LNCAP (cell line): ENCODE data around the gene CLTA.

Experiments used
- TF ChIP-seq, protein P1 (sequence below): fragments of 450-650 bp; IDR thresholded peaks from 2 replicates; pipeline ENCODE4 v1.5.1; 2017; ENCODE audit warnings: mild to moderate bottlenecking

Gene CLTA

DNA sequence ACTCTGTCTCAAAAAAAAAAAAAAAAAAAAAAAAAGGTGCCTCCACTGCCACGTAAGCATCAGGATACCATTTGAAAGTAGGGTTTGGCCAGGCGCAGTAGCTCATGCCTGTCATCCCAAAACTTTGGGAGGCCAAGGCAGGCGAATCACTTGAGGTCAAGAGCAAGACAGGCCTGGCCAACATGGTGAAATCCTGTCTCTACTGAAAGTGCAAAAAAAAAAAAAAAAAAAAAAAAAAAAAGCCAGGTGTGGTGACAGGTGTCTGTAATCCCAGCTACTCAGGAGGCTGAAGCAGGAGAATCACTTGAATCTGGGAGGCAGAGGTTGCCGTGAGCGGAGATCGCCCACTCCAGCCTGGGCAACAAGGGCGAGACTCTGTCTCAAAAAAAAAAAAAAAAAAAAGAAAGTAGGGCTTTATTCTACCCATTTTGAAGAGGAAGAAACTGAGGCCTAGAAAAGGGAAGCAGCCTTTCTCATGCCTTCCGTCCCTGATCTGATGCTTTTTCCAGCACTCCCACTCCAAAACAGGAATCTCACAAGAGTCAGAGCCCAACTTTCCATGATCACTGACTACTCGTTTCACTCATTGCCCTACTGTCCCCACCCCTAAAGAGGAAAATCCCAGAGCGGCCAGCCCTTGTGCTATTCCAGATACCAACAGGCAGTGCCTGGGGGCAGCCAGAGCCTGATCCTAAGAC lies 37.8 kb upstream of the CLTA start:
- TF ChIP-seq, protein P1, sequence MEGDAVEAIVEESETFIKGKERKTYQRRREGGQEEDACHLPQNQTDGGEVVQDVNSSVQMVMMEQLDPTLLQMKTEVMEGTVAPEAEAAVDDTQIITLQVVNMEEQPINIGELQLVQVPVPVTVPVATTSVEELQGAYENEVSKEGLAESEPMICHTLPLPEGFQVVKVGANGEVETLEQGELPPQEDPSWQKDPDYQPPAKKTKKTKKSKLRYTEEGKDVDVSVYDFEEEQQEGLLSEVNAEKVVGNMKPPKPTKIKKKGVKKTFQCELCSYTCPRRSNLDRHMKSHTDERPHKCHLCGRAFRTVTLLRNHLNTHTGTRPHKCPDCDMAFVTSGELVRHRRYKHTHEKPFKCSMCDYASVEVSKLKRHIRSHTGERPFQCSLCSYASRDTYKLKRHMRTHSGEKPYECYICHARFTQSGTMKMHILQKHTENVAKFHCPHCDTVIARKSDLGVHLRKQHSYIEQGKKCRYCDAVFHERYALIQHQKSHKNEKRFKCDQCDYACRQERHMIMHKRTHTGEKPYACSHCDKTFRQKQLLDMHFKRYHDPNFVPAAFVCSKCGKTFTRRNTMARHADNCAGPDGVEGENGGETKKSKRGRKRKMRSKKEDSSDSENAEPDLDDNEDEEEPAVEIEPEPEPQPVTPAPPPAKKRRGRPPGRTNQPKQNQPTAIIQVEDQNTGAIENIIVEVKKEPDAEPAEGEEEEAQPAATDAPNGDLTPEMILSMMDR, result no peak

GRCh38 chr9:36153746-36154145 lies 37.0 kb upstream of the CLTA start:
- TF ChIP-seq, protein P1, result no peak

DNA sequence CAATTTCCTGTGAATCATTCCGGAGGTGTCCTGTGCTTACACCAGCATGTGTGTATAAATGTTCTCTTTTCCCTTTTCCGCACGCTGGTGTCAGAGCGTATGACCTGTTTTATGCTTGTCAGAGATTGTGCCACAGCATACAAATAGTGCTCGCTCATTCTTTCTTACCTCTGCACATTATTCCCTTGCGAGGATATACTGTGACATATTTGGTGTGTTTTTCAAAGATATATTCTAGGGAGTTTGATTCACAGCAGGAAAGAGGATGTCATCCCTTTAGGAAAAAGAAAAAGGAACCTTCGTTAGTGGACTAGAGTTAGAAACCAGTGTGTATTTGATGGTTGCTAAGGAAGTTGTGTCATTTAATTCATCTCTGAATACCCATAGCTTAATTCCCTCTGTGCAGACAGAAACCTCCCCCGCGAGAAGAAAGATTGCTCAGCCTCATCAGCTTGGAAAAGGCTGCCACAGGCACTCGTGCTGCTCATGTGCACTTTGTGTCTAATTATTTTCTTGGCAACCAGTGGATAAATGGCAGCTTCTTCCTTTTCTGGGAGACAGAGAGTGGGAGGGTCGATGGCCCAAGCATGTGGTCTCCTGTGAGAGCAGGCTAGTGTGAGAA lies 36.3 kb upstream of the CLTA start:
- TF ChIP-seq, protein P1, result no peak

DNA sequence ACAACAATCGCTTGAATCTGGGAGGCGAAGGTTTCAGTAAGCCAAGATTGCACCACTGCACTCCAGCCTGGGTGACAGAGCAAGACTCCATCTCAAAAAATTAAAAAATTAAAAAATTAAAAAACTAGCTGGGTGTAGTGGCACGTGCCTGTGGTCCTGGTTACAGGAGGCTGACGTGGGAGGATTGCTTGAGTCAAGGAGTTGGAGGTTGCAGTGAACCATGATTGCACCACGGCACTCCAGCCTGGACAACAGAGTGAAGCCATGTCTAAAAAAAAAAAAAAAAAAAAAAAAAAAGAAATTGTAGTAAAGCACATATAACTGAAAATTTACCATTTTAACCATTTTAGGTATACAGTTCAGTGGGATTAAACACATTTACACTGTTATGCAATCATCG lies 34.6 kb upstream of the CLTA start:
- TF ChIP-seq, protein P1, result no peak

GRCh38 chr9:36158122-36158521 lies 32.6 kb upstream of the CLTA start:
- TF ChIP-seq, protein P1, result no peak

- TF ChIP-seq, protein P1, result no peak
Observed at GRCh38 chr9:36158917-36159316, 31.8 kb upstream of the CLTA start.

GRCh38 chr9:36161187-36161586 lies 29.5 kb upstream of the CLTA start:
- TF ChIP-seq, protein P1, result no peak
